IMR-90 (cell line): ENCODE data around the gene STAP2. TPM values are rescaled to one million over a fixed set of nuclear protein-coding genes. Genes with fewer than 3 reads are reported as not detected.

Source experiments
- ATAC-seq: fragments of 200-7000 bp; cut with Tn5 transposase; 2 replicates; pipeline ENCODE4 v1.9.1; 2020; ENCODE audit warnings: low read depth, mild to moderate bottlenecking, moderate library complexity
- BruUV-seq: library from RNA; stranded (reverse); fragments of 400-500 nt; replicated peaks from 2 replicates; lab custom pipeline; 2021; lab: Mats Ljungman, UMichigan
- CTCF ChIA-PET: fragments of 300-600 bp; formaldehyde crosslinking; extraction: SDS; loops from one replicate; lab custom pipeline; 2021; ENCODE audit warnings: antibody characterized with exemption; lab: Yijun Ruan, JAX
- POLR2A ChIA-PET: fragments of 300-600 bp; sonication (Branson Sonifier 250); formaldehyde crosslinking; loops from one replicate; lab custom pipeline; 2022; ENCODE audit warnings: antibody characterized with exemption; ENCODE audit not compliant: unreplicated experiment; lab: Charles Lee
- DNase-seq: peaks from one replicate; pipeline ENCODE4 v3.0.0; 2013
- H2AFZ ChIP-seq: replicated peaks from 2 replicates; pipeline ENCODE3; 2013; ENCODE audit warnings: low read length, mild to moderate bottlenecking; ENCODE audit not compliant: poor library complexity
- H2AK5ac ChIP-seq: 2 replicates; pipeline ENCODE4 v1.6.1; 2013; ENCODE audit warnings: low read depth, low read length, inconsistent platforms
- H2AK9ac ChIP-seq: replicated peaks from 2 replicates; pipeline ENCODE3; 2013; ENCODE audit warnings: mild to moderate bottlenecking, low read depth, low read length, moderate library complexity; ENCODE audit not compliant: poor library complexity
- H2BK120ac ChIP-seq: 2 replicates; pipeline ENCODE4 v1.6.1; 2013; ENCODE audit warnings: low read depth, low read length, inconsistent platforms
- H2BK15ac ChIP-seq: 3 replicates; pipeline ENCODE4 v1.6.1; 2013; ENCODE audit warnings: low read depth, low read length, inconsistent platforms
- H2BK20ac ChIP-seq: 2 replicates; pipeline ENCODE4 v1.6.1; 2013; ENCODE audit warnings: low read depth, mild to moderate bottlenecking, inconsistent platforms, low read length, moderate library complexity
- H2BK5ac ChIP-seq: 2 replicates; pipeline ENCODE4 v1.6.1; 2013; ENCODE audit warnings: mild to moderate bottlenecking, low read depth, low read length, inconsistent platforms; ENCODE audit not compliant: poor library complexity, severe bottlenecking
- H3K14ac ChIP-seq: replicated peaks from 2 replicates; pipeline ENCODE4 v1.6.1; 2013; ENCODE audit warnings: low read depth, low read length, inconsistent platforms
- H3K18ac ChIP-seq: 2 replicates; pipeline ENCODE4 v1.6.1; 2013; ENCODE audit warnings: low read depth, low read length, control low read depth
- H3K23ac ChIP-seq: 2 replicates; pipeline ENCODE4 v1.6.1; 2013; ENCODE audit warnings: low read depth, low read length, inconsistent platforms
- H3K27ac ChIP-seq: 2 replicates; pipeline ENCODE4 v1.5.1; 2013; ENCODE audit warnings: mild to moderate bottlenecking, control low read depth, low read length; ENCODE audit not compliant: insufficient read depth
- H3K27me3 ChIP-seq: 2 replicates; pipeline ENCODE4 v1.6.1; 2013; ENCODE audit warnings: low read length; ENCODE audit not compliant: control insufficient read depth, insufficient read depth
- H3K36me3 ChIP-seq: 2 replicates; pipeline ENCODE4 v1.6.1; 2013; ENCODE audit warnings: low read length, mixed read lengths; ENCODE audit not compliant: control insufficient read depth, insufficient read depth
- H3K4ac ChIP-seq: 2 replicates; pipeline ENCODE4 v1.6.1; 2013; ENCODE audit warnings: low read depth, low read length, inconsistent platforms
- H3K4me1 ChIP-seq: 2 replicates; pipeline ENCODE4 v1.6.1; 2013; ENCODE audit warnings: low read length, mixed read lengths; ENCODE audit not compliant: control insufficient read depth, insufficient read depth
- H3K4me2 ChIP-seq: 2 replicates; pipeline ENCODE4 v1.6.1; 2013; ENCODE audit warnings: low read depth, mild to moderate bottlenecking, control low read depth, low read length, moderate library complexity
- H3K4me3 ChIP-seq: 2 replicates; pipeline ENCODE4 v1.5.1; 2013; ENCODE audit warnings: low read depth, mild to moderate bottlenecking, control low read depth, low read length, moderate library complexity; ENCODE audit not compliant: insufficient read depth
- H3K56ac ChIP-seq: 2 replicates; pipeline ENCODE4 v1.6.1; 2013; ENCODE audit warnings: low read length, inconsistent platforms; ENCODE audit not compliant: insufficient read depth; ENCODE audit errors: extremely low read depth
- H3K79me1 ChIP-seq, 2 experiments: 2 replicates each; pipeline ENCODE4 v1.6.1; 2013; ENCODE audit warnings: low read length in 2 of 2, inconsistent platforms in 1 of 2, low read depth in 1 of 2
- H3K9ac ChIP-seq: 2 replicates; pipeline ENCODE4 v1.6.1; 2013; ENCODE audit warnings: low read depth, low read length, control low read depth
- H3K9me1 ChIP-seq: 2 replicates; pipeline ENCODE4 v1.6.1; 2013; ENCODE audit warnings: low read length, inconsistent platforms; ENCODE audit not compliant: insufficient read depth
- H3K9me3 ChIP-seq: 2 replicates; pipeline ENCODE4 v1.6.1; 2013; ENCODE audit warnings: low read length; ENCODE audit not compliant: control insufficient read depth, insufficient read depth
- H4K20me1 ChIP-seq: 2 replicates; pipeline ENCODE4 v1.6.1; 2013; ENCODE audit warnings: low read length, inconsistent platforms; ENCODE audit not compliant: insufficient read depth
- H4K5ac ChIP-seq: 2 replicates; pipeline ENCODE4 v1.6.1; 2013; ENCODE audit warnings: mild to moderate bottlenecking, low read depth, low read length, control low read depth
- H4K8ac ChIP-seq, 2 experiments: 2 replicates each; pipeline ENCODE4 v1.6.1; 2013; ENCODE audit warnings: low read depth in 2 of 2, low read length in 2 of 2, control low read depth in 1 of 2, inconsistent platforms in 1 of 2
- H4K91ac ChIP-seq: 2 replicates; pipeline ENCODE4 v1.6.1; 2013; ENCODE audit warnings: low read depth, low read length, inconsistent platforms; ENCODE audit not compliant: insufficient read depth
- BHLHE40 ChIP-seq: fragments of 150-350 bp; IDR thresholded peaks from 2 replicates; pipeline ENCODE4 v1.6.1; 2016; ENCODE audit warnings: mild to moderate bottlenecking, low read depth, low read length
- CEBPB ChIP-seq: IDR thresholded peaks from 2 replicates; pipeline ENCODE4 v1.6.1; 2012; ENCODE audit warnings: low read depth, low read length, improper control_type of control experiment
- CHD1 ChIP-seq: IDR thresholded peaks from 2 replicates; pipeline ENCODE4 v1.6.1; 2012; ENCODE audit warnings: low read depth, low read length, improper control_type of control experiment
- ELK1 ChIP-seq: fragments of 150-350 bp; IDR thresholded peaks from 2 replicates; pipeline ENCODE4 v1.6.1; 2016; ENCODE audit warnings: low read depth, mild to moderate bottlenecking, low read length, moderate library complexity, borderline replicate concordance
- FOS ChIP-seq: fragments of 150-350 bp; IDR thresholded peaks from 2 replicates; pipeline ENCODE4 v1.6.1; 2016; ENCODE audit warnings: low read depth, low read length
- MAFK ChIP-seq: IDR thresholded peaks from 2 replicates; pipeline ENCODE4 v1.6.1; 2012; ENCODE audit warnings: low read depth, low read length, improper control_type of control experiment
- MAZ ChIP-seq: IDR thresholded peaks from 2 replicates; pipeline ENCODE4 v1.6.1; 2012; ENCODE audit warnings: low read depth, mild to moderate bottlenecking, low read length, improper control_type of control experiment, moderate library complexity, borderline replicate concordance
- MXI1 ChIP-seq: IDR thresholded peaks from 2 replicates; pipeline ENCODE4 v1.6.1; 2012; ENCODE audit warnings: low read depth, mild to moderate bottlenecking, low read length, moderate library complexity, borderline replicate concordance
- NFE2L2 ChIP-seq: fragments of 150-350 bp; IDR thresholded peaks from 2 replicates; pipeline ENCODE4 v1.6.1; 2016; ENCODE audit warnings: low read depth, mild to moderate bottlenecking, low read length
- POLR2A ChIP-seq: IDR thresholded peaks from 2 replicates; pipeline ENCODE4 v1.6.1; 2012; ENCODE audit warnings: mild to moderate bottlenecking, low read depth, low read length
- RAD21 ChIP-seq: IDR thresholded peaks from 2 replicates; pipeline ENCODE4 v1.6.1; 2012; ENCODE audit warnings: low read length, improper control_type of control experiment
- RCOR1 ChIP-seq: IDR thresholded peaks from 2 replicates; pipeline ENCODE4 v1.6.1; 2012; ENCODE audit warnings: mild to moderate bottlenecking, low read length, improper control_type of control experiment; ENCODE audit not compliant: insufficient replicate concordance
- RFX5 ChIP-seq: IDR thresholded peaks from 2 replicates; pipeline ENCODE4 v1.8.0; 2012; ENCODE audit warnings: low read depth, mild to moderate bottlenecking, low read length, moderate library complexity
- SMC3 ChIP-seq: fragments of 150-350 bp; IDR thresholded peaks from 2 replicates; pipeline ENCODE4 v1.6.1; 2016; ENCODE audit warnings: low read depth, mild to moderate bottlenecking, antibody characterized with exemption, low read length, moderate library complexity
- WGBS, 2 experiments: methylation state at CpG; one replicate each; pipeline versions ENCODE4 v1.1.5 to v1.1.7; 2013; ENCODE audit warnings: missing lambda C conversion rate in 2 of 2; ENCODE audit not compliant: insufficient read length in 1 of 2; ENCODE audit errors: extremely low coverage in 2 of 2; 5-methylcytosine and 5-hydroxymethylcytosine counted together
- dilution Hi-C: fragments of 300-500 bp; cut with HindIII; formaldehyde crosslinking; loops from one replicate; pipeline ENCODE4 v1.14.3; 2018; ENCODE audit warnings: low sequenced_read_pairs; ENCODE audit not compliant: unreplicated experiment
- in situ Hi-C: fragments of 300-500 bp; cut with MboI; formaldehyde crosslinking; loops from 3 replicates; pipeline ENCODE4 v1.14.3; 2019; ENCODE audit warnings: low sequenced_read_pairs, inconsistent platforms, mixed read lengths
- intact Hi-C: fragments of 100-400 bp; cut with micrococcal nuclease; formaldehyde crosslinking; loops from 2 replicates; pipeline ENCODE4 v1.10.0; 2022
- polyA plus RNA-seq, 3 experiments: library from polyadenylated mRNA; depleted of rRNA; stranded (reverse); fragments of >200 nt; gene quantifications; 2 replicates each; pipeline ENCODE4 v1.2.3, GENCODE V29; 2012; ENCODE audit warnings: low replicate concordance in 1 of 3
- total RNA-seq: library from RNA; depleted of rRNA; stranded (reverse); fragments of >200 nt; gene quantifications from 2 replicates; pipeline ENCODE4 v1.2.3, GENCODE V29; 2012
- TF ChIP-seq, protein P1 (sequence below): conservative IDR thresholded peaks from 2 replicates; pipeline ENCODE4 v1.5.1; 2012; ENCODE audit warnings: mild to moderate bottlenecking, low read depth, low read length, improper control_type of control experiment
- TF ChIP-seq, protein P2 (sequence below): fragments of 150-350 bp; IDR thresholded peaks from 2 replicates; pipeline ENCODE4 v1.6.1; 2017; ENCODE audit warnings: mild to moderate bottlenecking, antibody characterized with exemption, low read length, low read depth

Gene STAP2
- total and polyA plus RNA-seq, 2 of the 4 experiments (the other 2 are of a cell fraction), result 1.3 to 3.4 TPM

DNA sequence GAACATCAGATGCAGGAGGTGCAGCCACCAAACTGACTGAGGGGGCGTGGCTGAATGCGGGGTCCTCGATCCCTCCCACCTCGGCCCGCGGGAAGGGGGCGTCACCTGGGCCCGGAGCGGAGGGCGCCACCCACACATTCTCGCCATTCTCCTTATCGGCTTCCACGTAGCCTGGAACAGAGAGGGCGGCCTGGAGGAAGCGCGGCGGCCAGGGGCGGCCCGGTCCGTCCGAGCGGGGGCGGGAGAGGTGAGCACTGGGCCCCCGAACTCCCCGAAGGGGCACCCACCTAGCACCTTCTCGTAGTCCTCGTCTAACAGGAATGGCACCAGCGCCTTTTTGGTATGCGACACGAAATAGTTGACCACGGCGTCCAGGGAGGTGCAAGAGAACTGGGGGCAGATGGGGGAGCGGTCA is 11.8 kb downstream of the STAP2 start:
- H3K4me3 ChIP-seq, result no peak overlapping the region
- no peaks in the 10 kb centered on the region for H4K20me1 ChIP-seq
- peak overlapping the region; percentile 22 for H2AK9ac ChIP-seq
- H2AFZ ChIP-seq, result peak overlapping the region; percentile 84
- intact Hi-C loops (no loop called here), dilution Hi-C loops (no loop called here), in situ Hi-C loops (no loop called here)
- no peak overlapping the region for H4K91ac ChIP-seq
- no peak overlapping the region for H3K27ac ChIP-seq
- no peaks in the 10 kb centered on the region for H3K9me1 ChIP-seq
- ChIA-PET POLR2A (no interaction called here), CTCF (no interaction called here)
- H2AK5ac ChIP-seq, result no peak overlapping the region
- ATAC-seq, result no peak
- TF ChIP-seq BHLHE40 (no peak), NFE2L2 (no peak), ELK1 (no peak), FOS (no peak), CEBPB (no peak), MXI1 (no peak), RAD21 (no peak), CHD1 (no peak), MAZ (no peak), RFX5 (no peak), MAFK (no peak), POLR2A (no peak), SMC3 (no peak), RCOR1 (no peak)
- TF ChIP-seq, protein P1, sequence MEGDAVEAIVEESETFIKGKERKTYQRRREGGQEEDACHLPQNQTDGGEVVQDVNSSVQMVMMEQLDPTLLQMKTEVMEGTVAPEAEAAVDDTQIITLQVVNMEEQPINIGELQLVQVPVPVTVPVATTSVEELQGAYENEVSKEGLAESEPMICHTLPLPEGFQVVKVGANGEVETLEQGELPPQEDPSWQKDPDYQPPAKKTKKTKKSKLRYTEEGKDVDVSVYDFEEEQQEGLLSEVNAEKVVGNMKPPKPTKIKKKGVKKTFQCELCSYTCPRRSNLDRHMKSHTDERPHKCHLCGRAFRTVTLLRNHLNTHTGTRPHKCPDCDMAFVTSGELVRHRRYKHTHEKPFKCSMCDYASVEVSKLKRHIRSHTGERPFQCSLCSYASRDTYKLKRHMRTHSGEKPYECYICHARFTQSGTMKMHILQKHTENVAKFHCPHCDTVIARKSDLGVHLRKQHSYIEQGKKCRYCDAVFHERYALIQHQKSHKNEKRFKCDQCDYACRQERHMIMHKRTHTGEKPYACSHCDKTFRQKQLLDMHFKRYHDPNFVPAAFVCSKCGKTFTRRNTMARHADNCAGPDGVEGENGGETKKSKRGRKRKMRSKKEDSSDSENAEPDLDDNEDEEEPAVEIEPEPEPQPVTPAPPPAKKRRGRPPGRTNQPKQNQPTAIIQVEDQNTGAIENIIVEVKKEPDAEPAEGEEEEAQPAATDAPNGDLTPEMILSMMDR, result no peak
- TF ChIP-seq, protein P2, sequence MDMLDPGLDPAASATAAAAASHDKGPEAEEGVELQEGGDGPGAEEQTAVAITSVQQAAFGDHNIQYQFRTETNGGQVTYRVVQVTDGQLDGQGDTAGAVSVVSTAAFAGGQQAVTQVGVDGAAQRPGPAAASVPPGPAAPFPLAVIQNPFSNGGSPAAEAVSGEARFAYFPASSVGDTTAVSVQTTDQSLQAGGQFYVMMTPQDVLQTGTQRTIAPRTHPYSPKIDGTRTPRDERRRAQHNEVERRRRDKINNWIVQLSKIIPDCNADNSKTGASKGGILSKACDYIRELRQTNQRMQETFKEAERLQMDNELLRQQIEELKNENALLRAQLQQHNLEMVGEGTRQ, result no peak
- no peak overlapping the region; a peak in 1 of 4 replicates for H4K8ac ChIP-seq
- H3K4ac ChIP-seq, result no peak overlapping the region
- no peak overlapping the region for H3K23ac ChIP-seq
- no peak overlapping the region for H2BK15ac ChIP-seq
- no peak for DNase-seq
- H3K27me3 ChIP-seq, result no peaks in the 10 kb centered on the region; the same call in 1 of the 2 replicates
- H3K4me1 ChIP-seq, result no peaks in the 10 kb centered on the region
- H2BK20ac ChIP-seq, result no peak overlapping the region
- WGBS, 2 experiments, result 9% methylated on average over 23 of the region's 33 CpGs; no CpG with 5 or more reads in 1 of the 2 experiments
- no peaks in the 10 kb centered on the region for H3K9me3 ChIP-seq
- H4K5ac ChIP-seq, result no peak overlapping the region
- no peak overlapping the region for H2BK5ac ChIP-seq
- H3K36me3 ChIP-seq, result no peaks in the 10 kb centered on the region
- no peak overlapping the region for H2BK120ac ChIP-seq
- no peak overlapping the region for H3K14ac ChIP-seq
- no peak overlapping the region for H3K9ac ChIP-seq
- no TSS peak for BruUV-seq
- no peak overlapping the region for H3K18ac ChIP-seq
- H3K4me2 ChIP-seq, result peak overlapping the region; percentile 65
- no peak overlapping the region for H3K56ac ChIP-seq
- H3K79me1 ChIP-seq, result no peaks in the 10 kb centered on the region
